Esophagus muscularis mucosa (tissue), 4 donors: ENCODE data around the gene DENND1B. TPM values are rescaled to one million over a fixed set of nuclear protein-coding genes. Genes with fewer than 3 reads are reported as not detected.

Experiments used
- DNase-seq: peaks from one replicate; pipeline ENCODE4 v3.0.0-alpha.2; 2017; ENCODE audit errors: extremely low spot score
- H3K27ac ChIP-seq, 4 donors: fragments of 200-600 bp; sonication (generic); replicated peaks in 1 of 4; 1 replicate in 3 of 4; 2 replicates in 1 of 4; pipeline ENCODE4 v1.5.1; 2016 to 2019; ENCODE audit warnings: mild to moderate bottlenecking in 1 of 4
- H3K27me3 ChIP-seq, 4 donors: fragments of 200-600 bp; sonication (generic); one replicate each; pipeline versions ENCODE4 v1.5.1 to v1.6.0; 2016 to 2019
- H3K36me3 ChIP-seq, 4 donors: fragments of 200-600 bp; sonication (generic); one replicate each; pipeline ENCODE4 v1.5.1; 2016 to 2019
- H3K4me1 ChIP-seq, 4 donors: fragments of 200-600 bp; sonication (generic); one replicate each; pipeline ENCODE4 v1.5.1; 2016 to 2019
- H3K4me3 ChIP-seq, 4 donors: fragments of 200-600 bp; sonication (generic); 1 replicate in 2 of 4; 2 replicates in 2 of 4; pipeline ENCODE4 v1.5.1; 2016 to 2019; ENCODE audit warnings: mild to moderate bottlenecking in 4 of 4, moderate library complexity in 1 of 4
- H3K9me3 ChIP-seq, 4 donors: fragments of 200-600 bp; sonication (generic); 1 replicate in 3 of 4; 2 replicates in 1 of 4; pipeline ENCODE4 v1.5.1; 2016 to 2019
- EP300 ChIP-seq: sonication (generic); formaldehyde crosslinking; IDR thresholded peaks from one replicate; pipeline ENCODE4 v1.6.1; 2017; ENCODE audit warnings: antibody characterized with exemption
- POLR2A ChIP-seq: fragments of 450-650 bp; IDR thresholded peaks from one replicate; pipeline ENCODE4 v1.6.1; 2017; ENCODE audit warnings: antibody characterized with exemption, moderate library complexity, mild to moderate bottlenecking, low read depth
- POLR2AphosphoS5 ChIP-seq, 2 donors: sonication (generic); formaldehyde crosslinking; IDR thresholded peaks; one replicate each; pipeline ENCODE4 v1.6.1; 2017; ENCODE audit warnings: antibody characterized with exemption in 2 of 2
- WGBS: methylation state at CpG from one replicate; pipeline ENCODE4 v1.1.5; 2018; 5-methylcytosine and 5-hydroxymethylcytosine counted together
- intact Hi-C: fragments of 100-400 bp; cut with DNase I; formaldehyde crosslinking; loops from one replicate; pipeline ENCODE4 v1.15.1; 2023
- total RNA-seq, 4 donors: library from RNA; depleted of rRNA; stranded (reverse); fragments of >200 nt; gene quantifications; one replicate each; pipeline versions ENCODE4 v1.1.0 to v1.2.1, GENCODE V29; 2016
- TF ChIP-seq, protein P1 (sequence below), 3 experiments: fragments of 200-600 bp in 2 of 3; fragments of 450-650 bp in 1 of 3; sonication (generic) in 2 of 3; IDR thresholded peaks; one replicate each; pipeline ENCODE4 v1.5.1; 2017 to 2019; ENCODE audit warnings: antibody characterized with exemption in 3 of 3, mild to moderate bottlenecking in 2 of 3, moderate library complexity in 1 of 3

DENND1B gene
- total RNA-seq, 4 donors from 2014 or later: 6.4 to 11.3 (median 9.1) TPM

DNA sequence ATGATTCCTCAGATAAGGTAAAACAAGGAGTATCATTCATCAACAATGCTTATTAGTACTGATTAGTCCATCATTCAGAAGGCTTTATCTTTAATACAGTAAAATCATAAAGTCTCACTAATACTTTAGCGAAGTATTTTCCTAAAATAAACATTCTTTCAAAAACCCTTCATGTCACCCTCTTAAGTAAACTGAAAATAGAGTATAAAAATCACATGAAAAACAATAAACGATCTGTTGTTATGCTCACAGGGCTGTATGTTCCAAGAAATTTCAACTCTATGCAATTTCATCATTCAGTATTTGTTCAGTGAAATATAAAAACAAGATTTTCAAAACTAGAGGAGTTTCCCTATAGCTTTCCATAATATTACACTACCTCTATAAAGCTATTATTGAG is 102.0 kb downstream of the DENND1B start:
- 85% methylated on average over 2 of the region's 2 CpGs for WGBS
- Histone ChIP-seq H3K4me1 (peaks cover 0 to 12% (median 9%) of the 10 kb centered on the region in 4 donors), H3K27me3 (no peaks in the 10 kb centered on the region), H3K4me3 (no peak overlapping the region), H3K9me3 (no peaks in the 10 kb centered on the region), H3K27ac (no peak overlapping the region), H3K36me3 (no peaks in the 10 kb centered on the region)
- DNase-seq: no peak
- TF ChIP-seq EP300: no peak
- TF ChIP-seq POLR2A: no peak
- TF ChIP-seq, protein P1, sequence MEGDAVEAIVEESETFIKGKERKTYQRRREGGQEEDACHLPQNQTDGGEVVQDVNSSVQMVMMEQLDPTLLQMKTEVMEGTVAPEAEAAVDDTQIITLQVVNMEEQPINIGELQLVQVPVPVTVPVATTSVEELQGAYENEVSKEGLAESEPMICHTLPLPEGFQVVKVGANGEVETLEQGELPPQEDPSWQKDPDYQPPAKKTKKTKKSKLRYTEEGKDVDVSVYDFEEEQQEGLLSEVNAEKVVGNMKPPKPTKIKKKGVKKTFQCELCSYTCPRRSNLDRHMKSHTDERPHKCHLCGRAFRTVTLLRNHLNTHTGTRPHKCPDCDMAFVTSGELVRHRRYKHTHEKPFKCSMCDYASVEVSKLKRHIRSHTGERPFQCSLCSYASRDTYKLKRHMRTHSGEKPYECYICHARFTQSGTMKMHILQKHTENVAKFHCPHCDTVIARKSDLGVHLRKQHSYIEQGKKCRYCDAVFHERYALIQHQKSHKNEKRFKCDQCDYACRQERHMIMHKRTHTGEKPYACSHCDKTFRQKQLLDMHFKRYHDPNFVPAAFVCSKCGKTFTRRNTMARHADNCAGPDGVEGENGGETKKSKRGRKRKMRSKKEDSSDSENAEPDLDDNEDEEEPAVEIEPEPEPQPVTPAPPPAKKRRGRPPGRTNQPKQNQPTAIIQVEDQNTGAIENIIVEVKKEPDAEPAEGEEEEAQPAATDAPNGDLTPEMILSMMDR (IDR thresholded peaks at IDR 0.05): no peak
- no peak for TF ChIP-seq POLR2AphosphoS5 (IDR thresholded peaks at IDR 0.05)
- intact Hi-C loops: no loop called here

DNA sequence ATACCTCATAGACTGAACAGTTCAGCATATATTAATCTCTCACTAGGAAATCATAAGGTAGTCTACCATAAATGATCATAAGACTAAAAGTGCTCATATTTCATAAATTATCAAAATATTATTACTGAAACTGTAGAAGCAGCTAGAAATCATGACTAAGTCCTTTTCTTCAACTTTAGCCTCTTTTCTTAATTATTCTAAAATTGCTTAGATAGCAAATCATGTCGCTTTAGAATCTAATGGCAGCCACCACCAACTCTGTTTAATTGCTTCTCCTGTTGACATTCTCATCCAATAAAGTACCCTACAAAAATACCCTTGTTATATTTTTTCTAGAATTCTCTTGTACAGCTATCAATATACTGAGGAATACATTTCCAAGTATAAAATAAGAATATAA is 102.9 kb downstream of the DENND1B start:
- H3K27me3 ChIP-seq: no peaks in the 10 kb centered on the region
- TF ChIP-seq POLR2A (no peak), EP300 (no peak), POLR2AphosphoS5 (IDR thresholded peaks at IDR 0.05) (no peak)
- TF ChIP-seq, protein P1 (IDR thresholded peaks at IDR 0.05): no peak
- H3K9me3 ChIP-seq: no peaks in the 10 kb centered on the region
- peaks cover 0 to 12% (median 9%) of the 10 kb centered on the region in 4 donors for H3K4me1 ChIP-seq
- no peak overlapping the region for H3K27ac ChIP-seq
- intact Hi-C loops: no loop called here
- H3K36me3 ChIP-seq: no peaks in the 10 kb centered on the region
- 100% methylated on average over 1 of the region's 1 CpG for WGBS
- H3K4me3 ChIP-seq: no peak overlapping the region
- DNase-seq: no peak

DNA sequence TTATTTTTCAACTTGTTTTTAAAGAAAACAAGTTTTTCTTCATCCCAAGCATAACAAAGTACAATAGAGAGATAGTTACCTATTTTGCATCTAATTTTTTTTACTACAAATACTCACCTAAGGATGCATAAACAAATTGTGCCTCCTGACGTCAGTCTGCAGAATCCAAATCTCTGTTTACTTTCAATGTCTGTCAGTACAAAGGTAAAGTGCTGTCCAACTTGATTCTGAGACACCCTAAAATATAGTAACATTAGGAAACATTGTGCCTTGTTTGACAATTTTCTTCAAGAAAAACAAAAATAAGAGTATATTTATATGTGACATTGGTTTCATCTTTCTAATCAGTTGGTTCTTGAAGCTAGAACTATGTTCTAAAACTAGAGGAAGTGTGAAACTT is 103.4 kb downstream of the DENND1B start:
- TF ChIP-seq POLR2A (no peak), EP300 (no peak), POLR2AphosphoS5 (IDR thresholded peaks at IDR 0.05) (no peak)
- TF ChIP-seq, protein P1 (IDR thresholded peaks at IDR 0.05): no peak
- no peak overlapping the region for H3K4me3 ChIP-seq
- 94% methylated on average over 1 of the region's 1 CpG for WGBS
- H3K27me3 ChIP-seq: no peaks in the 10 kb centered on the region
- no peak for DNase-seq
- no peak overlapping the region for H3K27ac ChIP-seq
- no peaks in the 10 kb centered on the region for H3K36me3 ChIP-seq
- intact Hi-C loops: no loop called here
- H3K9me3 ChIP-seq: no peaks in the 10 kb centered on the region
- H3K4me1 ChIP-seq: peaks cover 0 to 12% (median 9%) of the 10 kb centered on the region in 4 donors

DNA sequence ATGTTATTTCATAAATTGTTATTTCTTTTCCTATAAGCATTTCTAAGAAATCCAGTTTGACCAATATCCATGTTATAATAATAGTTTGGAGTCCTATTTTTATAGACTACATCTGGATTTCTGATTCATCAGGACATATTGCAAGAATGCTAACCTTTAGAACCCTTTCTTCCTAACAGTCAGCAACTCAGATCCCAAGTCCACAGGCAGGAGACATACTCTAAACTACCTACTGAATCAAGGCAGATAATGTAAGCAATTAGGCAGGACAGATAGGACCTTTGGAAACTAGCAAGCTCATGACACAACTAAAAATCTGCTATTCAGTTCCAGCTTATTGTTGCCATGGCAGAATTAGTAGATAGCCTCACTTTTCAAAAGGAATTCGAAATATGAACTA is 104.1 kb downstream of the DENND1B start:
- Histone ChIP-seq H3K36me3 (no peaks in the 10 kb centered on the region), H3K4me1 (peaks cover 0 to 10% (median 7%) of the 10 kb centered on the region in 4 donors), H3K27me3 (no peaks in the 10 kb centered on the region), H3K9me3 (no peaks in the 10 kb centered on the region), H3K27ac (no peak overlapping the region), H3K4me3 (no peak overlapping the region)
- no peak for DNase-seq
- TF ChIP-seq, protein P1 (IDR thresholded peaks at IDR 0.05): no peak
- TF ChIP-seq POLR2A (no peak), POLR2AphosphoS5 (IDR thresholded peaks at IDR 0.05) (no peak), EP300 (no peak)
- WGBS: 95% methylated on average over 1 of the region's 1 CpG
- intact Hi-C loops: no loop called here

DNA sequence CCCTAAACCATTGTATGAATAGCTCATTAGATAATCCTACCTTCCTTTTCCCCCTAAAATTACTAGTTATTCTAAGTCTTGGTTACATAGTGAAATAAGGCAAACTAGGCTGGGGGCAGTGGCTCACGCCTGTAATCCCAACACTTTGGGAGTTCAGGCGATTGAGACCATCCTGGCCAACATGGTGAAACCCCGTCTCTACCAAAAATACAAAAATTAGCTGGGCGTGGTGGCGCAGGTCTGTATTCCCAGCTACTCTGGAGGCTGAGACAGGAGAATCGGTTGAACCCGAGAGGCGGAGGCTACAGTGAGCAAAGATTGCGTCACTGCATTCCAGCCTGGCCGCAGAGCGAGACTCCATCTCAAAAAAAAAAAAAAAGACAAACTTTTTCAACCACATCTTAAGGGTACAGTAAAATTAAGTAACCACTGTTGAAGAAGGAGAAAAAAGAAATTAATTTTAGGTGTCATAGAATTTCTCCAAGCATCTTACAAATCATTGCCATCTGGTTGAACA is 108.5 kb downstream of the DENND1B start:
- Histone ChIP-seq H3K4me1 (no peaks in the 10 kb centered on the region), H3K4me3 (no peak overlapping the region), H3K9me3 (no peaks in the 10 kb centered on the region), H3K27me3 (no peaks in the 10 kb centered on the region), H3K36me3 (no peaks in the 10 kb centered on the region), H3K27ac (no peak overlapping the region)
- intact Hi-C loops: no loop called here
- no peak for TF ChIP-seq POLR2A
- no peak for TF ChIP-seq EP300
- TF ChIP-seq POLR2AphosphoS5 (IDR thresholded peaks at IDR 0.05): no peak
- TF ChIP-seq, protein P1 (IDR thresholded peaks at IDR 0.05): no peak
- no peak for DNase-seq
- WGBS: 99% methylated on average over 11 of the region's 11 CpGs
